ENCODE measurements around the gene TMEM141.

DNA sequence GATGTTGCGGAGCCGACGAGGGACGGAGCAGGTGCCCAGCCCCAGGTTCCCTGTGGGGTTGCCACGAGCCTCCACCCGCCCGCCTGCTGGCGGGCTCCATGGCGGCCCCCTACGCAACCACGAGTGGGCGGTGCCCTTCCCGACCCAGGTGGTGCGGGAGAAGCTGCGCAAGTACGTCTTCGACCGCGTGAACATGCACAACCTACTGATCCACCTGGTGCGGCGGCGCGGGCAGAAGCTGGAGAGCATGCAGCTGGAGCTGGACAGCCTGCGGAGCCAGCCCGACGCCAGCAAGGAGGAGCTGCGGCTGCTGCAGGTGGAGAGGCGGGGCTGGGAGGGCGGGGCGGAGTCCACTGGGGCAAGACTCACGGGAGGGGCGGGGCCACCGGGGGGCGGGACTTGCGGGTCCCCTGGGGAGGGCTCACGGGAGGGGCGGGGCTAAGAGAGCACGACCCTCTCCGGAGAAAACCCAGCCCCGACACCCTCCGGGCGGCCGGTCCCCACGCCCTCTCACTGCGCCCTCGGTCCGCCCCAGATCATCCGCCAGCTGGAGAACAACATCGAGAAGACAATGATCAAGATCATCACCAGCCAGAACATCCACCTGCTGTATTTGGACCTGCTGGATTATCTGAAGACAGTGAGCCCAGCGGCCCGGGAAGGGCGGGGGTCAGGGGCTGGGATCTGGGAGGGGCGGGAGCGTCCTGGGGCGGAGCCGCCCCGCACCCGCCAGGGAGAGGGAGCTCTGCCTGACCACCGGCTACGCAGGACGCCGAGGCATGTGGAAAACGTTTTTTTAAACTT is 8.9 kb downstream of the TMEM141 start:
- TF ChIP-seq, protein P1, sequence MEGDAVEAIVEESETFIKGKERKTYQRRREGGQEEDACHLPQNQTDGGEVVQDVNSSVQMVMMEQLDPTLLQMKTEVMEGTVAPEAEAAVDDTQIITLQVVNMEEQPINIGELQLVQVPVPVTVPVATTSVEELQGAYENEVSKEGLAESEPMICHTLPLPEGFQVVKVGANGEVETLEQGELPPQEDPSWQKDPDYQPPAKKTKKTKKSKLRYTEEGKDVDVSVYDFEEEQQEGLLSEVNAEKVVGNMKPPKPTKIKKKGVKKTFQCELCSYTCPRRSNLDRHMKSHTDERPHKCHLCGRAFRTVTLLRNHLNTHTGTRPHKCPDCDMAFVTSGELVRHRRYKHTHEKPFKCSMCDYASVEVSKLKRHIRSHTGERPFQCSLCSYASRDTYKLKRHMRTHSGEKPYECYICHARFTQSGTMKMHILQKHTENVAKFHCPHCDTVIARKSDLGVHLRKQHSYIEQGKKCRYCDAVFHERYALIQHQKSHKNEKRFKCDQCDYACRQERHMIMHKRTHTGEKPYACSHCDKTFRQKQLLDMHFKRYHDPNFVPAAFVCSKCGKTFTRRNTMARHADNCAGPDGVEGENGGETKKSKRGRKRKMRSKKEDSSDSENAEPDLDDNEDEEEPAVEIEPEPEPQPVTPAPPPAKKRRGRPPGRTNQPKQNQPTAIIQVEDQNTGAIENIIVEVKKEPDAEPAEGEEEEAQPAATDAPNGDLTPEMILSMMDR (conservative IDR thresholded peaks at IDR 0.05; ENCODE audit: low read depth, low read length): no peak
- TF ChIP-seq EZH2 (IDR thresholded peaks at IDR 0.05; ENCODE audit: borderline replicate concordance, low read depth, low read length, poor library complexity, severe bottlenecking): no peak

Measured in A673 (cell line).